Naive thymus-derived CD4-positive, alpha-beta T cell (primary cell): ENCODE results near the gene PARL. TPM values are rescaled to one million over a fixed set of nuclear protein-coding genes. Genes with fewer than 3 reads are reported as not detected.

Source experiments
- ATAC-seq: fragments of 150-1000 bp; cut with Tn5 transposase; 2 replicates; pipeline ENCODE4 v1.10.0; 2021; ENCODE audit warnings: mild to moderate bottlenecking, moderate library complexity
- CTCF ChIA-PET: fragments of 350-600 bp; sonication (Branson Sonifier 250); formaldehyde crosslinking; loops from one replicate; lab custom pipeline; 2021; ENCODE audit warnings: antibody characterized with exemption; lab: Charles Lee
- POLR2A ChIA-PET: fragments of 350-600 bp; sonication (Branson Sonifier 250); formaldehyde crosslinking; loops from one replicate; lab custom pipeline; 2021; ENCODE audit warnings: antibody characterized with exemption, inconsistent platforms; lab: Charles Lee
- DNase-seq, 9 donors: peaks; one replicate each; pipeline versions ENCODE4 v3.0.0 to v3.0.0-alpha.2; 2020 to 2022; ENCODE audit warnings: mixed read lengths in 1 of 9
- H3K27ac ChIP-seq: one replicate; pipeline ENCODE4 v1.7.0; 2013; ENCODE audit warnings: mild to moderate bottlenecking, low read depth, low read length, moderate library complexity
- H3K27me3 ChIP-seq, 2 donors: one replicate each; pipeline ENCODE4 v1.7.0; 2013; ENCODE audit warnings: low read length in 2 of 2, mild to moderate bottlenecking in 2 of 2, moderate library complexity in 2 of 2; ENCODE audit not compliant: control insufficient read depth in 2 of 2, insufficient read depth in 2 of 2
- H3K36me3 ChIP-seq, 3 experiments: 1 replicate in 2 of 3; 2 replicates in 1 of 3; pipeline ENCODE4 v1.7.0; 2013; ENCODE audit warnings: low read length in 3 of 3, mild to moderate bottlenecking in 3 of 3, moderate library complexity in 1 of 3; ENCODE audit not compliant: insufficient read depth in 3 of 3, control insufficient read depth in 2 of 3
- H3K4me1 ChIP-seq, 2 donors: one replicate each; pipeline ENCODE4 v1.7.0; 2013; ENCODE audit warnings: low read length in 2 of 2, mild to moderate bottlenecking in 2 of 2, moderate library complexity in 1 of 2; ENCODE audit not compliant: control insufficient read depth in 2 of 2, insufficient read depth in 2 of 2
- H3K4me3 ChIP-seq: 2 replicates; pipeline ENCODE4 v1.7.0; 2013; ENCODE audit warnings: mild to moderate bottlenecking, low read length
- H3K9me3 ChIP-seq, 3 experiments: 1 replicate in 2 of 3; 2 replicates in 1 of 3; pipeline ENCODE4 v1.7.0; 2013; ENCODE audit warnings: low read length in 3 of 3; ENCODE audit not compliant: control insufficient read depth in 2 of 3
- H3K27ac Mint-ChIP-seq, 9 donors: one replicate each; pipeline ENCODE4 v1.8.0; 2020 to 2022; ENCODE audit warnings: mixed read lengths in 9 of 9, mild to moderate bottlenecking in 8 of 9, moderate library complexity in 5 of 9, inconsistent platforms in 2 of 9
- H3K27me3 Mint-ChIP-seq, 5 donors: one replicate each; pipeline ENCODE4 v1.8.0; 2021 to 2022; ENCODE audit warnings: mixed read lengths in 5 of 5, mild to moderate bottlenecking in 1 of 5
- H3K36me3 Mint-ChIP-seq, 5 donors: one replicate each; pipeline ENCODE4 v1.8.0; 2020 to 2022; ENCODE audit warnings: mixed read lengths in 5 of 5, mild to moderate bottlenecking in 3 of 5, inconsistent platforms in 1 of 5
- H3K4me1 Mint-ChIP-seq, 7 donors: one replicate each; pipeline ENCODE4 v1.8.0; 2020 to 2022; ENCODE audit warnings: mixed read lengths in 7 of 7, mild to moderate bottlenecking in 3 of 7, inconsistent platforms in 1 of 7
- H3K4me3 Mint-ChIP-seq, 10 donors: one replicate each; pipeline ENCODE4 v1.8.0; 2020 to 2022; ENCODE audit warnings: mild to moderate bottlenecking in 10 of 10, mixed read lengths in 10 of 10, moderate library complexity in 6 of 10, inconsistent platforms in 2 of 10
- H3K9me3 Mint-ChIP-seq, 11 donors: one replicate each; pipeline ENCODE4 v1.8.0; 2020 to 2022; ENCODE audit warnings: mixed read lengths in 11 of 11, mild to moderate bottlenecking in 4 of 11, inconsistent platforms in 1 of 11, moderate library complexity in 1 of 11
- intact Hi-C, 2 donors: fragments of 100-400 bp; cut with micrococcal nuclease; formaldehyde crosslinking; loops; one replicate each; pipeline ENCODE4 v1.15.1; 2023
- polyA plus RNA-seq, 2 donors: library from polyadenylated mRNA; unstranded; fragments of 300-500 nt; fragmentation: Illumina TruSeq; gene quantifications; one replicate each; pipeline ENCODE4 v1.2.3, GENCODE V29; 2021
- total RNA-seq, 6 experiments: library from RNA in 5 of 6; stranded (reverse) in 5 of 6; gene quantifications; 1 replicate in 5 of 6; 2 replicates in 1 of 6; pipeline ENCODE4 v1.2.3 and lab custom pipeline; 2021 to 2026

PARL gene
- total and polyA plus RNA-seq, 7 experiments from 2014 or later: 41.6 to 130 (median 49.1) TPM

DNA sequence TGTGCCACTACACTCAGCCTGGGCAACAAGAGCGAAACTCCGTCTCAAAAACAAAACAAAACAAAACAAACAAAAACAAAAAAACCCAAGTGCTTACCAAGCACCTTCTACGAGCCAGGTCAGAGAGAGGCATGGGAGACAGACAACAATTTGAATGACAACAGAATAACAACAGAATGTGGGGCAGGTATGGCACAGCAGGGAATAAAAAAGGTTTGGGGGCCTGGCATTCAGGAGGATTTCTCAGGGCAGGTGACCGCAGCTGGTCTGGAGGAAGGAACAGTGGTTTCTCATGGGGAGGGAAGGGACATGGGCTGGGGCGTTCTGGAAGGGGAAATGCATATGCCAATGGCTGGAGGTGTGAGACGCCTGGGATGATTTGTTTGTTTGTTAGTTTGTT is 22.5 kb upstream of the PARL start:
- Mint-ChIP-seq H3K36me3 (no peaks in the 10 kb centered on the region), H3K27me3 (peaks cover 0 to 6% (median 0%) of the 10 kb centered on the region in 5 donors), H3K4me3 (no peak overlapping the region), H3K4me1 (no peaks in the 10 kb centered on the region), H3K9me3 (no peaks in the 10 kb centered on the region), H3K27ac (no peak overlapping the region)
- no peak overlapping the region for H3K27ac ChIP-seq
- intact Hi-C loops: no loop called here
- H3K4me3 ChIP-seq: no peak overlapping the region
- POLR2A ChIA-PET: no interaction called here
- no peaks in the 10 kb centered on the region for H3K9me3 ChIP-seq
- no peaks in the 10 kb centered on the region for H3K36me3 ChIP-seq
- no peaks in the 10 kb centered on the region for H3K4me1 ChIP-seq
- DNase-seq (no peak), ATAC-seq (no peak)
- CTCF ChIA-PET: no interaction called here
- no peaks in the 10 kb centered on the region for H3K27me3 ChIP-seq

DNA sequence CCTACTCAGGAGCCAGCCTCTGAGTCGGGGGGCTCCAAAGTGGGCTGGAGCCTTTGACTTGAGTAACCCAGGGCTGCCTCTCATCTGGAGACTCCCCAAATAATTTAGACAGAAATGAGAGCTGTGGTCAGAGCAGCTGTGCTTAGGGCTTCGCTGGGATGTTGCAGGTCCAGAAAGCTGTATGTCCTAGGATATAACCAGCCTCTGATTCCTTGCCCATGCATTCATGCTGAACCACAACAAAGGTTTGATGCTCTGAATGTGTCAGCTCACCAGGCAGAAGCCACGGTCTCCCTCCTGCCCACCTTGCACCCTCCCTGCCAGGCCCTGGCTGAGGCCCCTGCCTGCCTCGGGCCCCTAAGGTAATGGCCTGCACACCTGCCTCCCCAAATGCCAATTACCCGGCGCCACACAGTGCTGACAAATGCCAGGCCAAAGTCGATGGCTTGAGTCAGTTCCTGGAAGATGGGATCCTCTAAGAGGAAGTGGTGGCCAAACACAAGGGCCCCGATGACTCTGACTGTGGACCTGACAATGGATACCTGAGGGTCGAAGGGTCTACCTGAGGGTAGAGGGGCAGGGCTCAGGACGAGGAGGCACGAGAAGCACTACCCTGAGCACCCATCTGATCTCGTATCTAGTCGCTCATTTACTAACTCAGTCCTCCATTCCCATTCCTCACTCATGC is 21.7 kb upstream of the PARL start:
- ChIA-PET CTCF (no interaction called here), POLR2A (no interaction called here)
- H3K4me1 ChIP-seq: no peaks in the 10 kb centered on the region
- H3K27me3 Mint-ChIP-seq: peaks cover 0 to 9% (median 0%) of the 10 kb centered on the region in 5 donors
- no peak overlapping the region for H3K27ac ChIP-seq
- ATAC-seq: no peak
- H3K4me3 Mint-ChIP-seq: no peak overlapping the region
- intact Hi-C loops: no loop called here
- no peak overlapping the region for H3K4me3 ChIP-seq
- H3K27me3 ChIP-seq: no peaks in the 10 kb centered on the region
- no peaks in the 10 kb centered on the region for H3K36me3 ChIP-seq
- no peak overlapping the region for H3K27ac Mint-ChIP-seq
- H3K36me3 Mint-ChIP-seq: no peaks in the 10 kb centered on the region
- H3K4me1 Mint-ChIP-seq: no peaks in the 10 kb centered on the region
- H3K9me3 ChIP-seq: no peaks in the 10 kb centered on the region
- no peaks in the 10 kb centered on the region for H3K9me3 Mint-ChIP-seq
- no peak for DNase-seq

DNA sequence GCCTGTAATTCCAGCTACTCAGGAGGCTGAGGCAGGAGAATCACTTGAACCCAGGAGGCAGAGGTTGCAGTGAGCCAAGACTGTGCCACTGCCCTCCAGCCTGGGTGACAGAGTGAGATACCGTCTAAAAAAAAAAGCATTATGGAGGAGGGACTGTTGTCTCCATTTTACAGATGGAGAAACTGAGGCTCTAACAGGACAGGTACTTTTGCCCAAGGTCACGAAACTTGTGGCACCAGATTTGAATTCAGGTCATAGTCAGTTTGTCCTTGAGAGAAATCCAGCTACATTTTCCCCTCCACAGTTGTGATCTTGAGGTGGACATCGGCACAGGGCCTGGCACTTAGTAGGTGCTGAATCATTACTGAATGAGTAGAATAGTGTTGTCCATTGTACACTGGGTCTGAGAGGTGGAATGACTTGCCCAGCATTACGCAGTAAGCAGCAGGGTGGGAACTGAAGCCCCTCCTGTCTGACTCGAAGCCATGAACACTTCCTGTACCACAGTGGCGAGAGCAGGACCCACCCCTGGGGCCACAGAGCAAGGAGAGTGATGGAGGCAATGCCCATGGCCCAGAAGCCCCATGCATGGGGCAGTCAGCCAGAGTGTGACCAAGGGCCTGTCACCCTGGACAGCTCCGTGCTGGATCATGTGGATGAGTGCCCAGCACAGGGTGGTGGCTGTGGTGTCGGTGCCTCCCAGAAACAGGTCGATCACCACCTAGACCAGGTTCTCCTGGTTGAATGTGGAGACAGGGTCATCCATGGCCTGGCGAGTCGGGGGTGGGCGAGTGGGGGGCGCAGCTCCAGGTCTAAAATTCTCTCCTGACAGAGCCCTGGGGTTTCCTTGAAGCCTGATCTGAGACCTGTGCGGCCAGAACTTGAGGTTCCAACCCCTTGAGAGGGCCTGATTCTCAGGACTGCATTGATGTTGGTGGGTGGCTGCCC is 20.4 kb upstream of the PARL start:
- Histone ChIP-seq H3K9me3 (no peaks in the 10 kb centered on the region), H3K27ac (no peak overlapping the region), H3K36me3 (no peaks in the 10 kb centered on the region), H3K4me3 (no peak overlapping the region), H3K27me3 (no peaks in the 10 kb centered on the region), H3K4me1 (no peaks in the 10 kb centered on the region)
- ATAC-seq (no peak), DNase-seq (no peak)
- Mint-ChIP-seq H3K36me3 (peaks cover 0 to 4% (median 0%) of the 10 kb centered on the region in 5 donors), H3K4me1 (no peaks in the 10 kb centered on the region), H3K4me3 (no peak overlapping the region), H3K9me3 (peaks cover 0 to 3% (median 0%) of the 10 kb centered on the region in 11 donors), H3K27me3 (peaks cover 5 to 17% (median 8%) of the 10 kb centered on the region in 5 donors), H3K27ac (no peak overlapping the region)
- ChIA-PET CTCF (interaction anchor here (0.7 kb wide), 1 partner anchor 262 kb away, joined by 3 read pairs; no protein-coding TSS in a partner anchor), POLR2A (no interaction called here)
- intact Hi-C loops: loop anchor here (1.0 to 2.0 kb wide), 2 partner anchors 112 kb away; partner anchors contain the start of gene ABCC5 (in 2 of the 2)

DNA sequence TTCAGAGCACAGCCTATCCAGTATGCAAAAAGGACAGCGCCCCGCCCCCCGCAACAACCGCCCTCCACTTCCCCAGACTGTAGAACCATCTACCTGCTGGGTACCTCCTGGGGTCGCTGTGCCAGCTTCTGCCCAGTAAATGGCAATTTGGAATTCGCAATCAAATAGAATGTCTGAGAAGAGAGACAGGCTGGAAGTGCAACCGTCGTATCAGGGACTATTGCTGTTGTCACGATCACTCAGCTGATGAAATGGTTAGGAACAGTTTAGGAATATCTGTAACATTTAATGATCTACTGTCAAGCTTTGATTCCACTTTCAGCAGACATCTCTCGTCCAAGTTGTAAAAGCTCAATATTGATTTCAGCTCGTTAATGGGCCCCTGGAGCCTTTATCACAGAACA is 13.3 kb upstream of the PARL start:
- H3K27ac Mint-ChIP-seq: no peak overlapping the region
- peaks cover 0 to 5% (median 0%) of the 10 kb centered on the region in 11 donors for H3K9me3 Mint-ChIP-seq
- CTCF ChIA-PET: interaction anchor here (0.9 kb wide), 2 partner anchors 238 to 357 kb away, joined by 4 to 5 read pairs; no protein-coding TSS in a partner anchor
- DNase-seq (no peak), ATAC-seq (no peak)
- H3K4me1 ChIP-seq: no peaks in the 10 kb centered on the region
- peaks cover 0 to 3% of the 10 kb centered on the region in 2 donors for H3K27me3 ChIP-seq
- H3K36me3 Mint-ChIP-seq: peaks cover 0 to 6% (median 0%) of the 10 kb centered on the region in 5 donors
- no peak overlapping the region for H3K4me3 ChIP-seq
- no peak overlapping the region for H3K4me3 Mint-ChIP-seq
- no peaks in the 10 kb centered on the region for H3K9me3 ChIP-seq
- H3K4me1 Mint-ChIP-seq: peaks cover 0 to 6% (median 0%) of the 10 kb centered on the region in 7 donors
- no peak overlapping the region for H3K27ac ChIP-seq
- H3K36me3 ChIP-seq: no peaks in the 10 kb centered on the region
- intact Hi-C loops: loop anchor here in 1 of 2 donors (5.0 kb wide), 1 partner anchor 644 kb away; no protein-coding TSS in a partner anchor
- POLR2A ChIA-PET: no interaction called here
- H3K27me3 Mint-ChIP-seq: peaks cover 14 to 26% (median 16%) of the 10 kb centered on the region in 5 donors

DNA sequence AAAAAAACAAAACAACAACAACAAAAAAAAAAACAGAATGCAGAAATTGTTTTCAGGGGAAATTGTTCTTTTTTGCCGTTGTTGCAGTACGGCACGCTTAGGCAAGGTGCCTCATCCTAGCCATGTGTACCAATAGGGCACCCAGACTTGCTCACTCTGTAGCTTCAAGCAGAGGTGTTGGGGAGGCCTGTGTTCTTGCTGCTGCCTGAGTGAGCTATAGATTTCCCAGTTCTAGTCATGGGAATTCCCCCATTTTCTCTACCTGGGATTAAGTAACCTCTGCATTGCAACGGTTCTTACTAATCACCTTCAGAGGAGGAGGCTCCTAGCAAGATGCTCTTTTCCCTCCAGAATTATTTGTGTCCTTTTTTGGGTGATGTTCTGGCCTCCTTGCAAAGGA is 12.9 kb upstream of the PARL start:
- peaks cover 0 to 3% of the 10 kb centered on the region in 2 donors for H3K27me3 ChIP-seq
- POLR2A ChIA-PET: no interaction called here
- no peak overlapping the region for H3K4me3 Mint-ChIP-seq

DNA sequence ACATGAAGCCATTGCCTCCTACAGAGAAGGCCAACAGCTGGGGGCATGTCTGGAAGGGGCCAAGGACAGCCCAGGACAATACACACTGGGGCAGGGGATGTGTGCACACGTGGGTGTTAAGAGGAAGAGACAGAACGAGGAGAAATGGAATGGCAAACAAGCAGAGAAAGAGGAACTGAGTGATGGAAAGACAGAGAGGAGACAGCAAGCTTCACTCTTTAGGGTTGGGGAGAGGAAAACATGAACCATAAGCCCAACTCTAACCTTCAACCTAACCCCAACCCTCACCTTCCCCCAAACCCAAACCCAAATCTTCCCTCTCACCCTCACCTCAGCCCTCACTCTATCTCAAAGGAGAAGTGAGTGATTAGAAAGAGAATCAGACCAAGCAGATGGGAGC is 11.9 kb upstream of the PARL start:
- peaks cover 0 to 6% (median 0%) of the 10 kb centered on the region in 7 donors for H3K4me1 Mint-ChIP-seq
- peaks cover 0 to 5% (median 0%) of the 10 kb centered on the region in 11 donors for H3K9me3 Mint-ChIP-seq
- peaks cover 0 to 3% of the 10 kb centered on the region in 2 donors for H3K27me3 ChIP-seq
- H3K36me3 Mint-ChIP-seq: peaks cover 0 to 6% (median 0%) of the 10 kb centered on the region in 5 donors
- H3K4me3 ChIP-seq: no peak overlapping the region
- no peak for DNase-seq
- H3K27ac ChIP-seq: no peak overlapping the region
- H3K4me3 Mint-ChIP-seq: no peak overlapping the region
- no peaks in the 10 kb centered on the region for H3K36me3 ChIP-seq
- intact Hi-C loops: loop anchor here in 1 of 2 donors (5.0 kb wide), 1 partner anchor 646 kb away; no protein-coding TSS in a partner anchor
- POLR2A ChIA-PET: interaction anchor here (0.6 kb wide), 1 partner anchor 128 kb away, joined by 3 read pairs; no protein-coding TSS in a partner anchor
- ATAC-seq: no peak
- CTCF ChIA-PET: interaction anchor here (0.6 to 2.3 kb wide), 6 partner anchors 11 to 641 kb away, joined by 4 to 11 read pairs (median 5); partner anchors contain the start of genes EEF1AKMT4 and PARL
- H3K9me3 ChIP-seq: no peaks in the 10 kb centered on the region
- no peak overlapping the region for H3K27ac Mint-ChIP-seq
- peaks cover 14 to 32% (median 14%) of the 10 kb centered on the region in 5 donors for H3K27me3 Mint-ChIP-seq
- no peaks in the 10 kb centered on the region for H3K4me1 ChIP-seq

More for the DNA sequence above, 12.9 kb upstream of the PARL start:
- Histone ChIP-seq H3K9me3 (no peaks in the 10 kb centered on the region), H3K4me3 (no peak overlapping the region), H3K4me1 (no peaks in the 10 kb centered on the region), H3K27ac (no peak overlapping the region), H3K36me3 (no peaks in the 10 kb centered on the region)
- CTCF ChIA-PET: interaction anchor here (0.6 to 0.9 kb wide), 3 partner anchors 239 to 490 kb away, joined by 4 to 6 read pairs (median 5); no protein-coding TSS in a partner anchor
- ATAC-seq (no peak), DNase-seq (no peak)
- Mint-ChIP-seq H3K9me3 (peaks cover 0 to 5% (median 0%) of the 10 kb centered on the region in 11 donors), H3K27me3 (peaks cover 14 to 31% (median 17%) of the 10 kb centered on the region in 5 donors), H3K27ac (no peak overlapping the region), H3K36me3 (peaks cover 0 to 6% (median 0%) of the 10 kb centered on the region in 5 donors), H3K4me1 (peaks cover 0 to 6% (median 0%) of the 10 kb centered on the region in 7 donors)
- intact Hi-C loops: loop anchor here in 1 of 2 donors (5.0 kb wide), 1 partner anchor 645 kb away; no protein-coding TSS in a partner anchor
